Loucy (cell line): ENCODE results near the gene EFNA5.

Source experiments
- H2AFZ ChIP-seq: fragments of 200-600 bp; sonication (generic); 2 replicates; pipeline ENCODE4 v1.6.0; 2016; ENCODE audit warnings: antibody characterized with exemption, mild to moderate bottlenecking, low read length, moderate library complexity
- H3F3A ChIP-seq: fragments of 200-600 bp; 2 replicates; pipeline ENCODE4 v1.6.0; 2016; ENCODE audit warnings: antibody characterized with exemption, low read depth, mild to moderate bottlenecking
- H3K27me3 ChIP-seq: fragments of 200-600 bp; sonication (generic); 2 replicates; pipeline ENCODE4 v1.6.1; 2014; ENCODE audit warnings: low read length, mild to moderate bottlenecking; ENCODE audit not compliant: insufficient read depth, poor library complexity, severe bottlenecking
- H3K36me3 ChIP-seq: fragments of 200-600 bp; sonication (generic); 2 replicates; pipeline ENCODE4 v1.6.1; 2016; ENCODE audit warnings: low read length; ENCODE audit not compliant: insufficient read depth
- H3K4me1 ChIP-seq: fragments of 200-600 bp; sonication (generic); 2 replicates; pipeline ENCODE4 v1.5.1; 2014; ENCODE audit warnings: low read length, mild to moderate bottlenecking; ENCODE audit not compliant: insufficient read depth, poor library complexity, severe bottlenecking
- H3K4me2 ChIP-seq: fragments of 200-600 bp; sonication (generic); 2 replicates; pipeline ENCODE4 v1.6.0; 2014; ENCODE audit warnings: antibody characterized with exemption, low read length, low read depth, mild to moderate bottlenecking; ENCODE audit not compliant: poor library complexity, severe bottlenecking
- H3K4me3 ChIP-seq: fragments of 200-600 bp; sonication (generic); 2 replicates; pipeline ENCODE4 v1.5.1; 2014; ENCODE audit warnings: low read length, mild to moderate bottlenecking, mixed read lengths; ENCODE audit not compliant: poor library complexity, severe bottlenecking
- H3K79me2 ChIP-seq: fragments of 200-600 bp; sonication (generic); 2 replicates; pipeline ENCODE4 v1.6.1; 2014; ENCODE audit warnings: low read length; ENCODE audit not compliant: insufficient read depth
- H3K9ac ChIP-seq: fragments of 200-600 bp; sonication (generic); 2 replicates; pipeline ENCODE4 v1.6.0; 2014; ENCODE audit warnings: mild to moderate bottlenecking, low read depth, low read length, moderate library complexity; ENCODE audit not compliant: poor library complexity, severe bottlenecking
- H3K9me2 ChIP-seq: fragments of 200-600 bp; sonication (generic); replicated peaks from 2 replicates; pipeline ENCODE4 v1.6.1; 2016; ENCODE audit warnings: low read depth, low read length, mixed read lengths
- H3K9me3 ChIP-seq: fragments of 200-600 bp; sonication (generic); 2 replicates; pipeline ENCODE4 v1.6.1; 2014; ENCODE audit warnings: mild to moderate bottlenecking, antibody characterized with exemption, low read length, low read depth; ENCODE audit not compliant: insufficient read depth
- H4K20me1 ChIP-seq: fragments of 200-600 bp; sonication (generic); 2 replicates; pipeline ENCODE4 v1.6.0; 2014; ENCODE audit warnings: antibody characterized with exemption, low read length, mild to moderate bottlenecking; ENCODE audit not compliant: insufficient read depth, poor library complexity, severe bottlenecking
- CTCF ChIP-seq: fragments of 200-600 bp; sonication (generic); conservative IDR thresholded peaks from 2 replicates; pipeline ENCODE4 v1.5.1; 2014; ENCODE audit warnings: mild to moderate bottlenecking, antibody characterized with exemption, low read length
- EZH2phosphoT487 ChIP-seq: fragments of 200-600 bp; IDR thresholded peaks from 2 replicates; pipeline ENCODE4 v1.6.1; 2018; ENCODE audit warnings: antibody characterized with exemption, mild to moderate bottlenecking, moderate library complexity, borderline replicate concordance

The EFNA5 gene

GRCh38 chr5:107675201-107675600 is 4.5 kb upstream of the EFNA5 start:
- H3K27me3 ChIP-seq = peaks cover 6% of the 10 kb centered on the region
- no peak overlapping the region for H2AFZ ChIP-seq
- no peak overlapping the region for H3K4me3 ChIP-seq
- H3K9me3 ChIP-seq = no peaks in the 10 kb centered on the region
- H3K4me1 ChIP-seq = peaks cover 7% of the 10 kb centered on the region
- H3K36me3 ChIP-seq = no peaks in the 10 kb centered on the region
- no peaks in the 10 kb centered on the region for H4K20me1 ChIP-seq
- TF ChIP-seq EZH2phosphoT487 = no peak
- TF ChIP-seq CTCF = no peak
- H3K79me2 ChIP-seq = no peaks in the 10 kb centered on the region
- H3K4me2 ChIP-seq = no peak overlapping the region
- H3K9ac ChIP-seq = no peak overlapping the region
- no peaks in the 10 kb centered on the region for H3K9me2 ChIP-seq
- H3F3A ChIP-seq = no peaks in the 10 kb centered on the region

DNA sequence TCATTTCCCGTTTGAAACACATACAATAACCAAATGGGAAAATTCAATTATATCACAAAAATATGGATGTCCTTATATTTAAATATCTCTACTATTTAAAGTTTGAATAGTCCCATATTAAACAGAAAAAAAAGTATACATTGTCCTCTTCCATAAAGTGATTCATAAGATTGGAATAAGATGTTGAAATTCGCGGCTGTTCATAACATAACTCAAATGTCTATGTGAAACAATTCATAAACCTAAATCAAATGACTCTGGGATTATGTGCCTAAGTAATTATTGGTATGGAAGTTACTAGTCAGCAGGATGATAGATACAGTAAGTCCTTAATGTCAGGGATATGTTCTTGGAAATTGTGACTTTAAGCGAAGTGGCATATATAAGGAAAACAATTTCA is 3.9 kb upstream of the EFNA5 start:
- no peaks in the 10 kb centered on the region for H3K9me3 ChIP-seq
- H3K4me3 ChIP-seq = no peak overlapping the region
- H3K9me2 ChIP-seq = no peaks in the 10 kb centered on the region
- no peaks in the 10 kb centered on the region for H3F3A ChIP-seq
- H3K9ac ChIP-seq = no peak overlapping the region
- no peak overlapping the region for H2AFZ ChIP-seq
- H4K20me1 ChIP-seq = no peaks in the 10 kb centered on the region
- H3K36me3 ChIP-seq = no peaks in the 10 kb centered on the region
- TF ChIP-seq EZH2phosphoT487 (no peak), CTCF (no peak)
- no peaks in the 10 kb centered on the region for H3K79me2 ChIP-seq
- peaks cover 7% of the 10 kb centered on the region for H3K4me1 ChIP-seq
- H3K4me2 ChIP-seq = no peak overlapping the region
- peaks cover 6% of the 10 kb centered on the region for H3K27me3 ChIP-seq

- Histone ChIP-seq H3K9me3 (no peaks in the 10 kb centered on the region), H3K9ac (no peak overlapping the region), H3K36me3 (no peaks in the 10 kb centered on the region), H3K9me2 (no peaks in the 10 kb centered on the region), H3K4me2 (peak overlapping the region; percentile 89), H3K79me2 (no peaks in the 10 kb centered on the region), H2AFZ (peak overlapping the region; percentile 73), H4K20me1 (no peaks in the 10 kb centered on the region), H3K4me3 (peak overlapping the region; percentile 72), H3K27me3 (peaks cover 6% of the 10 kb centered on the region), H3F3A (no peaks in the 10 kb centered on the region), H3K4me1 (peaks cover 7% of the 10 kb centered on the region)
- TF ChIP-seq EZH2phosphoT487 (no peak), CTCF (peak; percentile 79)
Observed at GRCh38 chr5:107673368-107674136, 2.8 kb upstream of the EFNA5 start.
